HEK293T (cell line): ENCODE data around the gene ORC3.

Source experiments
- CTCF ChIA-PET: fragments of 350-600 bp; formaldehyde crosslinking; extraction: SDS; loops from one replicate; lab custom pipeline; 2021; ENCODE audit warnings: antibody characterized with exemption, inconsistent platforms; lab: Yijun Ruan, JAX
- POLR2A ChIA-PET: fragments of 350-600 bp; formaldehyde crosslinking; extraction: SDS; loops from one replicate; lab custom pipeline; 2020; ENCODE audit warnings: antibody characterized with exemption, inconsistent platforms; lab: Yijun Ruan, JAX
- DNase-seq: peaks from one replicate; pipeline ENCODE4 v3.0.0; 2012; ENCODE audit warnings: mixed read lengths; ENCODE audit errors: extremely low spot score
- ARNT ChIP-seq: fragments of 450-650 bp; IDR thresholded peaks from 2 replicates; pipeline ENCODE4 v1.6.1; 2017; ENCODE audit warnings: mild to moderate bottlenecking
- BHLHE40 ChIP-seq: fragments of 450-650 bp; IDR thresholded peaks from 2 replicates; pipeline ENCODE4 v1.6.1; 2016; ENCODE audit warnings: mild to moderate bottlenecking, moderate library complexity, borderline replicate concordance
- CTBP1 ChIP-seq: fragments of 450-650 bp; IDR thresholded peaks from 2 replicates; pipeline ENCODE4 v1.6.1; 2016; ENCODE audit warnings: borderline replicate concordance
- ELF4 ChIP-seq: fragments of 450-650 bp; IDR thresholded peaks from 2 replicates; pipeline ENCODE4 v1.6.1; 2017; ENCODE audit warnings: antibody characterized with exemption
- FOXA1 ChIP-seq: fragments of 450-650 bp; IDR thresholded peaks from 2 replicates; pipeline ENCODE4 v1.6.1; 2016; ENCODE audit warnings: mild to moderate bottlenecking
- FOXK2 ChIP-seq: fragments of 450-650 bp; IDR thresholded peaks from 2 replicates; pipeline ENCODE4 v1.6.1; 2016; ENCODE audit warnings: mild to moderate bottlenecking
- FOXM1 ChIP-seq: fragments of 450-650 bp; IDR thresholded peaks from 2 replicates; pipeline ENCODE4 v1.6.1; 2017; ENCODE audit warnings: mild to moderate bottlenecking, borderline replicate concordance
- HDGF ChIP-seq: fragments of 450-650 bp; IDR thresholded peaks from 2 replicates; pipeline ENCODE4 v1.6.1; 2017; ENCODE audit warnings: antibody characterized with exemption, borderline replicate concordance
- L3MBTL2 ChIP-seq: fragments of 450-650 bp; conservative IDR thresholded peaks from 2 replicates; pipeline ENCODE4 v1.6.1; 2016; ENCODE audit warnings: mild to moderate bottlenecking
- LEF1 ChIP-seq: fragments of 450-650 bp; IDR thresholded peaks from 2 replicates; pipeline ENCODE4 v1.6.1; 2017; ENCODE audit warnings: mild to moderate bottlenecking, borderline replicate concordance
- NFRKB ChIP-seq: fragments of 450-650 bp; IDR thresholded peaks from 2 replicates; pipeline ENCODE4 v1.6.1; 2016; ENCODE audit warnings: mild to moderate bottlenecking, moderate library complexity
- PKNOX1 ChIP-seq: fragments of 450-650 bp; IDR thresholded peaks from 2 replicates; pipeline ENCODE4 v1.6.1; 2016
- SP1 ChIP-seq: fragments of 450-650 bp; IDR thresholded peaks from 2 replicates; pipeline ENCODE4 v1.6.1; 2017
- SUZ12 ChIP-seq: fragments of 450-650 bp; IDR thresholded peaks from 2 replicates; pipeline ENCODE4 v1.6.1; 2016; ENCODE audit warnings: mild to moderate bottlenecking
- TARDBP ChIP-seq: fragments of 450-650 bp; IDR thresholded peaks from 2 replicates; pipeline ENCODE4 v1.6.1; 2016
- ZNF384 ChIP-seq: fragments of 450-650 bp; IDR thresholded peaks from 2 replicates; pipeline ENCODE4 v1.6.1; 2016

The ORC3 gene

GRCh38 chr6:87586371-87587077 is 3.4 kb upstream of the ORC3 start:
- CTCF ChIA-PET: no interaction called here
- POLR2A ChIA-PET: interaction anchor here (0.8 kb wide), 1 partner anchor 116 kb away, joined by 4 read pairs; the partner anchor contains the start of gene AKIRIN2
- TF ChIP-seq HDGF (no peak), NFRKB (no peak), PKNOX1 (no peak), TARDBP (no peak), SUZ12 (no peak), FOXA1 (no peak)
- no peak for DNase-seq

- ChIA-PET CTCF (interaction anchor here (0.6 kb wide), 2 partner anchors 63 to 94 kb away, joined by 3 to 5 read pairs; no protein-coding TSS in a partner anchor), POLR2A (interaction anchor here (0.6 to 1.2 kb wide), 6 partner anchors 9 to 180 kb away, joined by 3 to 5 read pairs (median 3); partner anchors contain the start of gene SLC35A1)
- no peak for DNase-seq
- TF ChIP-seq ARNT (no peak), NFRKB (no peak), FOXK2 (no peak), L3MBTL2 (no peak), CTBP1 (no peak), FOXM1 (no peak), SP1 (no peak), HDGF (no peak), ELF4 (no peak), SUZ12 (no peak), PKNOX1 (no peak), BHLHE40 (no peak), FOXA1 (no peak), TARDBP (no peak), ZNF384 (no peak)
Observed at GRCh38 chr6:87588756-87589407, 1.1 kb upstream of the ORC3 start.

GRCh38 chr6:87590417-87590880 is 514 bp downstream of the ORC3 start:
- no peak for TF ChIP-seq ARNT
- TF ChIP-seq SP1: no peak
- no peak; the same call in 1 of the 2 replicates for TF ChIP-seq L3MBTL2
- no peak for TF ChIP-seq CTBP1
- no peak for TF ChIP-seq ELF4
- no peak for TF ChIP-seq SUZ12
- TF ChIP-seq PKNOX1: no peak
- TF ChIP-seq BHLHE40: no peak
- TF ChIP-seq TARDBP: no peak
- TF ChIP-seq FOXK2: no peak
- TF ChIP-seq NFRKB: no peak
- no peak for TF ChIP-seq FOXA1
- TF ChIP-seq LEF1: no peak
- no peak for TF ChIP-seq HDGF
- no peak for TF ChIP-seq FOXM1
- no peak for TF ChIP-seq ZNF384
- ChIA-PET CTCF (no interaction called here), POLR2A (no interaction called here)
- DNase-seq: no peak

- DNase-seq: no peak
- POLR2A ChIA-PET: no interaction called here
- CTCF ChIA-PET: no interaction called here
- TF ChIP-seq CTBP1: no peak
- TF ChIP-seq ELF4: no peak
- no peak for TF ChIP-seq SUZ12
- no peak for TF ChIP-seq FOXK2
- no peak for TF ChIP-seq L3MBTL2
- no peak for TF ChIP-seq NFRKB
- TF ChIP-seq LEF1: no peak
- no peak for TF ChIP-seq TARDBP
- TF ChIP-seq ZNF384: no peak
- TF ChIP-seq SP1: no peak
- no peak for TF ChIP-seq HDGF
- no peak for TF ChIP-seq ARNT
- TF ChIP-seq FOXM1: no peak
- TF ChIP-seq FOXA1: no peak
- TF ChIP-seq PKNOX1: no peak
- TF ChIP-seq BHLHE40: no peak
Observed at GRCh38 chr6:87590990-87591389, 1.1 kb downstream of the ORC3 start.

GRCh38 chr6:87600576-87600975 is 10.6 kb downstream of the ORC3 start:
- POLR2A ChIA-PET: no interaction called here
- no peak for DNase-seq
- TF ChIP-seq BHLHE40 (no peak), ARNT (no peak), FOXM1 (no peak), FOXA1 (no peak), NFRKB (no peak)
- CTCF ChIA-PET: no interaction called here
